H9 (cell line): ENCODE measurements around the gene ZFP57. TPM values are rescaled to one million over a fixed set of nuclear protein-coding genes. Genes with fewer than 3 reads are reported as not detected.
A peak's percentile ranks its signal among the peaks of the same experiment; 100 is the strongest.

Source experiments
- DNase-seq: peaks from one replicate; pipeline ENCODE4 v3.0.0-alpha.2; 2017
- H2AFZ ChIP-seq: one replicate; pipeline ENCODE4 v1.6.1; 2013; ENCODE audit warnings: mild to moderate bottlenecking, low read length, control low read depth, moderate library complexity
- H2AK5ac ChIP-seq: 2 replicates; pipeline ENCODE4 v1.6.1; 2013; ENCODE audit warnings: low read length, control low read depth, mixed read lengths; ENCODE audit not compliant: insufficient read length
- H2BK120ac ChIP-seq: one replicate; pipeline ENCODE4 v1.6.1; 2013; ENCODE audit warnings: low read depth, mild to moderate bottlenecking, low read length, control low read depth, inconsistent platforms; ENCODE audit not compliant: poor library complexity, severe bottlenecking
- H2BK12ac ChIP-seq: 2 replicates; pipeline ENCODE4 v1.6.1; 2013; ENCODE audit warnings: low read length, control low read depth, mixed read lengths, low read depth; ENCODE audit not compliant: insufficient read length
- H2BK15ac ChIP-seq: 2 replicates; pipeline ENCODE4 v1.6.1; 2013; ENCODE audit warnings: low read depth, low read length, control low read depth
- H2BK20ac ChIP-seq: one replicate; pipeline ENCODE4 v1.6.1; 2013; ENCODE audit warnings: low read depth, mild to moderate bottlenecking, low read length, control low read depth, inconsistent platforms; ENCODE audit not compliant: poor library complexity, severe bottlenecking
- H2BK5ac ChIP-seq: 2 replicates; pipeline ENCODE4 v1.6.1; 2013; ENCODE audit warnings: low read length, control low read depth, mixed read lengths; ENCODE audit not compliant: insufficient read length
- H3K14ac ChIP-seq: 2 replicates; pipeline ENCODE4 v1.6.1; 2013; ENCODE audit warnings: low read length, control low read depth; ENCODE audit not compliant: insufficient read depth
- H3K18ac ChIP-seq: 2 replicates; pipeline ENCODE4 v1.6.1; 2013; ENCODE audit warnings: low read depth, mild to moderate bottlenecking, mixed read lengths, low read length, control low read depth; ENCODE audit not compliant: insufficient read length
- H3K23ac ChIP-seq: 2 replicates; pipeline ENCODE4 v1.6.1; 2013; ENCODE audit warnings: low read length, control low read depth, mixed read lengths, low read depth; ENCODE audit not compliant: insufficient read length
- H3K23me2 ChIP-seq: 2 replicates; pipeline ENCODE4 v1.6.1; 2013; ENCODE audit warnings: low read depth, mild to moderate bottlenecking, mixed read lengths, low read length, control low read depth; ENCODE audit not compliant: insufficient read length, poor library complexity, severe bottlenecking
- H3K27ac ChIP-seq: 2 replicates; pipeline ENCODE4 v1.5.1; 2013; ENCODE audit warnings: low read length, control low read depth, mixed read lengths, low read depth; ENCODE audit not compliant: insufficient read length
- H3K27me3 ChIP-seq: 2 replicates; pipeline ENCODE4 v1.6.1; 2013; ENCODE audit warnings: low read length, control low read depth, inconsistent platforms; ENCODE audit not compliant: insufficient read depth
- H3K4ac ChIP-seq: 2 replicates; pipeline ENCODE4 v1.6.1; 2013; ENCODE audit warnings: low read depth, mild to moderate bottlenecking, control low read depth, inconsistent platforms, low read length, moderate library complexity
- H3K4me1 ChIP-seq: 2 replicates; pipeline ENCODE4 v1.6.1; 2013; ENCODE audit warnings: low read length, control low read depth, inconsistent platforms; ENCODE audit not compliant: insufficient read depth
- H3K4me2 ChIP-seq: 2 replicates; pipeline ENCODE4 v1.6.1; 2013; ENCODE audit warnings: low read length, control low read depth, mixed read lengths; ENCODE audit not compliant: insufficient read length, insufficient read depth
- H3K56ac ChIP-seq: 2 replicates; pipeline ENCODE4 v1.6.1; 2013; ENCODE audit warnings: low read depth, mild to moderate bottlenecking, mixed read lengths, low read length, control low read depth; ENCODE audit not compliant: insufficient read length
- H3K79me1 ChIP-seq: 2 replicates; pipeline ENCODE4 v1.6.1; 2013; ENCODE audit warnings: low read depth, mild to moderate bottlenecking, moderate library complexity, low read length, control low read depth, inconsistent platforms; ENCODE audit not compliant: insufficient read depth, poor library complexity, severe bottlenecking
- H3K79me2 ChIP-seq: 2 replicates; pipeline ENCODE4 v1.6.1; 2013; ENCODE audit warnings: low read length, control low read depth, inconsistent platforms; ENCODE audit not compliant: insufficient read depth
- H3K9ac ChIP-seq: 2 replicates; pipeline ENCODE4 v1.6.1; 2013; ENCODE audit warnings: low read length, control low read depth, mixed read lengths; ENCODE audit not compliant: insufficient read length; ENCODE audit errors: extremely low read depth
- H3K9me3 ChIP-seq: one replicate; pipeline ENCODE4 v1.6.1; 2013; ENCODE audit warnings: low read depth, low read length, inconsistent platforms; ENCODE audit not compliant: control insufficient read depth
- H3T11ph ChIP-seq: one replicate; pipeline ENCODE4 v1.6.1; 2013; ENCODE audit warnings: mild to moderate bottlenecking, low read length, control low read depth, inconsistent platforms
- H4K20me1 ChIP-seq: one replicate; pipeline ENCODE4 v1.6.1; 2013; ENCODE audit not compliant: control insufficient read depth, insufficient read length, insufficient read depth
- H4K5ac ChIP-seq: 2 replicates; pipeline ENCODE4 v1.6.1; 2013; ENCODE audit warnings: low read depth, mild to moderate bottlenecking, mixed read lengths, low read length, control low read depth; ENCODE audit not compliant: insufficient read length
- H4K8ac ChIP-seq: replicated peaks from 2 replicates; pipeline ENCODE4 v1.6.1; 2013; ENCODE audit warnings: low read length, control low read depth, mixed read lengths, low read depth; ENCODE audit not compliant: insufficient read length
- H4K91ac ChIP-seq: 2 replicates; pipeline ENCODE4 v1.6.1; 2013; ENCODE audit warnings: low read depth, mild to moderate bottlenecking, moderate library complexity, mixed read lengths, low read length, control low read depth; ENCODE audit not compliant: insufficient read length
- H3K27ac Mint-ChIP-seq, 3 experiments: 2 replicates in 2 of 3; 3 replicates in 1 of 3; pipeline ENCODE4 v1.8.0; 2020 to 2021; ENCODE audit warnings: mixed read lengths in 3 of 3, mild to moderate bottlenecking in 1 of 3, moderate library complexity in 1 of 3
- H3K27me3 Mint-ChIP-seq: 2 replicates; pipeline ENCODE4 v1.8.0; 2021; ENCODE audit warnings: low read depth, mild to moderate bottlenecking, moderate library complexity, mixed read lengths
- H3K36me3 Mint-ChIP-seq, 3 experiments: 2 replicates in 2 of 3; 3 replicates in 1 of 3; pipeline ENCODE4 v1.8.0; 2020 to 2021; ENCODE audit warnings: low read depth in 3 of 3, mixed read lengths in 3 of 3; ENCODE audit not compliant: insufficient read depth in 1 of 3
- H3K4me1 Mint-ChIP-seq, 2 experiments: 2 replicates each; pipeline ENCODE4 v1.8.0; 2020; ENCODE audit warnings: mixed read lengths in 2 of 2
- H3K4me3 Mint-ChIP-seq, 2 experiments: 2 replicates in 1 of 2; 3 replicates in 1 of 2; pipeline ENCODE4 v1.8.0; 2020 to 2021; ENCODE audit warnings: mild to moderate bottlenecking in 2 of 2, mixed read lengths in 2 of 2, moderate library complexity in 1 of 2
- H3K9me3 Mint-ChIP-seq, 2 experiments: 2 replicates in 1 of 2; 3 replicates in 1 of 2; pipeline ENCODE4 v1.8.0; 2020; ENCODE audit warnings: mild to moderate bottlenecking in 2 of 2, mixed read lengths in 2 of 2, moderate library complexity in 1 of 2
- CTCF ChIP-seq: fragments of 200-600 bp; sonication (generic); conservative IDR thresholded peaks from 3 replicates; pipeline ENCODE4 v1.8.0; 2021; ENCODE audit warnings: antibody characterized with exemption, mild to moderate bottlenecking
- WGBS: extraction: QIAGEN DNeasy Blood & Tissue Kit; methylation state at CpG from one replicate; pipeline ENCODE4 v1.1.7; 2013; ENCODE audit warnings: missing lambda C conversion rate, low lambda C conversion rate, mixed read lengths; ENCODE audit not compliant: insufficient read length; ENCODE audit errors: extremely low coverage; 5-methylcytosine and 5-hydroxymethylcytosine counted together
- total RNA-seq: library from RNA; stranded (reverse); gene quantifications from 2 replicates; pipeline ENCODE4 v1.2.1, GENCODE V29; 2021

ZFP57 gene
- total RNA-seq, 1 experiment from 2014 or later: 1.7 TPM

- Histone ChIP-seq H3K4me1 (peaks cover 2% of the 10 kb centered on the region; the same call in 1 of the 2 replicates), H4K20me1 (no peaks in the 10 kb centered on the region), H3K14ac (no peak overlapping the region), H2BK12ac (no peak overlapping the region), H2BK120ac (no peak overlapping the region), H4K5ac (no peak overlapping the region), H3K27me3 (no peaks in the 10 kb centered on the region), H3K23ac (no peak overlapping the region), H3K79me1 (no peaks in the 10 kb centered on the region), H3T11ph (no peak overlapping the region), H3K9ac (no peak overlapping the region), H3K27ac (no peak overlapping the region), H3K4me2 (no peak overlapping the region), H4K8ac (no peak overlapping the region), H4K91ac (no peak overlapping the region), H2BK20ac (no peak overlapping the region), H3K23me2 (no peaks in the 10 kb centered on the region), H3K9me3 (no peaks in the 10 kb centered on the region), H2BK15ac (no peak overlapping the region), H2AK5ac (no peak overlapping the region), H3K4ac (no peak overlapping the region; the same call in 1 of the 2 replicates), H3K56ac (no peak overlapping the region), H3K79me2 (no peaks in the 10 kb centered on the region), H2AFZ (no peak overlapping the region), H2BK5ac (no peak overlapping the region), H3K18ac (no peak overlapping the region)
- H3K27me3 Mint-ChIP-seq: peaks cover 2% of the 10 kb centered on the region; the same call in 1 of the 2 replicates
- DNase-seq: no peak
- H3K4me1 Mint-ChIP-seq: peaks cover 20 to 32% of the 10 kb centered on the region in 2 experiments
- peaks cover 1 to 9% (median 4%) of the 10 kb centered on the region in 3 experiments; a peak in 5 of 7 replicates for H3K36me3 Mint-ChIP-seq
- peak overlapping the region in 1 of 3 experiments; percentile 94; a peak in 1 of 7 replicates for H3K27ac Mint-ChIP-seq
- no peak overlapping the region for H3K4me3 Mint-ChIP-seq
- H3K9me3 Mint-ChIP-seq: peaks cover 0 to 2% of the 10 kb centered on the region in 2 experiments; a peak in 2 of 5 replicates
- no peak for TF ChIP-seq CTCF
- no CpG with 5 or more reads among the region's 5 CpGs for WGBS
These were observed 2.8 kb downstream of the ZFP57 start for GRCh38 chr6:29678114-29678513.
